AG04449 (cell line): ENCODE measurements around the gene PLEKHJ1.

ENCODE experiments used
- CTCF ChIA-PET: fragments of 350-600 bp; formaldehyde crosslinking; extraction: SDS; loops from one replicate; lab custom pipeline; 2021; ENCODE audit warnings: antibody characterized with exemption; lab: Yijun Ruan, JAX
- POLR2A ChIA-PET: fragments of 400-600, 350-600 bp; formaldehyde crosslinking; extraction: SDS; loops from one replicate; lab custom pipeline; 2020; ENCODE audit warnings: antibody characterized with exemption, inconsistent platforms; lab: Yijun Ruan, JAX
- DNase-seq: peaks from one replicate; pipeline ENCODE4 v3.0.0-alpha.2; 2010; ENCODE audit warnings: low read depth, low spot score
- H3K4me3 ChIP-seq: 2 replicates; pipeline ENCODE4 v1.5.1; 2011; ENCODE audit warnings: low read depth, mild to moderate bottlenecking, control low read depth, low read length
- CTCF ChIP-seq: IDR thresholded peaks from one replicate; pipeline ENCODE4 v1.5.1; 2011; ENCODE audit warnings: mild to moderate bottlenecking, moderate library complexity, low read length, control low read depth, inconsistent platforms; ENCODE audit not compliant: insufficient read depth; ENCODE audit errors: missing control alignments

Gene PLEKHJ1

GRCh38 chr19:2243274-2244124 lies 7.4 kb upstream of the PLEKHJ1 start:
- CTCF ChIA-PET, result no interaction called here
- no peak for DNase-seq
- no peak overlapping the region for H3K4me3 ChIP-seq
- POLR2A ChIA-PET, result no interaction called here
- TF ChIP-seq CTCF, result no peak

- CTCF ChIA-PET, result no interaction called here
- H3K4me3 ChIP-seq, result no peak overlapping the region
- no peak for TF ChIP-seq CTCF
- POLR2A ChIA-PET, result no interaction called here
- no peak for DNase-seq
Observed at GRCh38 chr19:2242816-2243215, 6.7 kb upstream of the PLEKHJ1 start.

- POLR2A ChIA-PET, result no interaction called here
Observed at GRCh38 chr19:2242092-2242537, 6.0 kb upstream of the PLEKHJ1 start.

DNA sequence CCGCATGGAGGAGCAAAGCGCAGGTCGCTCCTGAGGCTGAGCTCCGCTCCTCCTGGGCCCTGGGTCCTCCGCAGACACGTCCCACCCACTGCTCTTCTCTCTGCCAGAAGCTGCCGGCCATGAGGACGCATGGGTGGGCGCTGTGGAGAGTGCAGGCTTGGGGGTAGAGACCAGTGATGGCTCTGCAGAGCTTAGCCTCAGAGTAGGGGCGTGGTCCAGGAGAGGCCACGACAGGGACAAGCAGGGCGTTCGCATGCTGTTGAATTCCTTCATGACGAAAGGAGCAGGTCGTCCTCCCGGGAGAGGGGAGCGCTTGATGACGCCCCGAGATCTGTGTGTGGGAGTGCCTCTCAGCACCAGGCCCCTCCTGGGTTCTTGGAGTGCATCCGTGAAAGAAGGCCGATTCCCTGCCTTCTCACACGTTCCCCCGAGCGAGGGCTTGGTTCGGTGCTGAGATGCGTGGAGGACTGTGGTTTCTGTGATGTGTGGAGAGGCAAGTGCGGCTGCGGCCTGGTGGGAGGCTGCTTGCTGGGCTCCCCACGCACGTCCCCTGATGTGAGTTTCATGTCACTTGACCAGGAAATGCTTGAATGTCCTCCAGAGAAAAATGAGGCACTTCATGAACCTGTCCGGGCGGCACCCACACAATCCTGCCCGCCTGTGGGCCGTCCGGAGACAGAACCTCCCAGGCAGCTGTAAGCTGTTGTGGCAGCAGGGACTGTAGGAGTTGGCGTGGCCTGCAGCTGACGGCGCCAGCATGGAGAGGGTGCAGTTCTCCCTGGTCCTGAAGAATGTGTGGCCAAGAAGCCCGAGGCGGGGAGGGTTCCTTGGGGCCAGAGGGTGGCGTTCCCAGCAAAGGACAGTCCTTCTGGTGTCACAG lies 5.0 kb upstream of the PLEKHJ1 start:
- no peak for TF ChIP-seq CTCF
- CTCF ChIA-PET, result interaction anchor here (1.1 to 3.2 kb wide), 3 partner anchors 12 to 144 kb away, joined by 3 to 22 read pairs (median 3); no protein-coding TSS in a partner anchor
- POLR2A ChIA-PET, result no interaction called here

More at GRCh38 chr19:2242092-2242537, 6.0 kb upstream of the PLEKHJ1 start:
- H3K4me3 ChIP-seq, result no peak overlapping the region
- CTCF ChIA-PET, result no interaction called here
- DNase-seq, result no peak
- no peak for TF ChIP-seq CTCF

DNA sequence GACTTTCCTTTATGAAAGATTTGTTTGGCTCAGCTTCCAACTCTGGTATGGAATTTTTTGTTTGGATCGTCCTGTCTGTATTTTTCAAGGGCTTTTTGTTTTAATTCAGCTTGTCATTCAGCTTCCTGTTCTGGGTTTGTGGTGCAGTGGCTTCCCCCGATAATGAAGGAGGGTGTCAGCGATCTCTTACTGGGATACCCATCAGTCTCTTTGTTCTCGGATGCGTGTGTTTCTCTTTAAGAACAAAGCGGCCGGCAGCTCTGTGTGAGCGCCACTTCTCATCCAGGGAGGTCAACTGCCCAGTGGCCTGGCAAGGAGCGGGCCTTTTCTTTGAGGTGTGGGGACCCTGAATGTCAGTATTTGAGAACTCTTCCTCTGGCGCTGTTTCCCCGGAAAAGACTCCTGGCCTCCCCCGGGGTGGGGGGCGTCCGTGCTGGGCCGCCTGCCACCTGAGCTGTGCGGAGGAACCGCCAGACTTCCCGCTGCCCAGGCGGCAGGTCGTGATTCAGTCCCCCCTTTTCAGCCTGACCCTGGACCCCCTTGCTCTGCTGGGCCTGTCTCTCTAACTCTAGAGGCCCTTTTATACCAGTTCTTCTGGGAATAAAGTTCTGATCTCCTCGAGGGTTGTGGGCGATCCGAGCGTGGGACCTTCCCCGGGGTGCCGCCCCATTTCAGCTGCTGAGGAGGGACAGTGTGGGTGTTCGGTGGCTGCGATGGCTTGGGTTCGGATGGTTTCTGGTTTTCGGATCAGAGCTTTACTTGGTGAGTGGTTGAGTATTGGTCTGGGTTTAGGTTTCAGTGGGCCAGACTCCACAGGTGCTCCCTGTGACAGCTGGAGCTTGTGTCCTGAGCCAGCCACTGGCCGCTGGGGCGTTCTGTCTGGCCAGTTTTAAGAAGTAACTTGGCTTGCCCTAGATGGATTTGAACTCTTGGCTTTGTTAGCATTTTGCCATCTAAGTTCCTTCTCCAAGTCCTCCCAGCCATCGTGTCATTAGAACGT lies 3.9 kb upstream of the PLEKHJ1 start:
- no peak for TF ChIP-seq CTCF
- ChIA-PET CTCF (interaction anchor here (0.8 to 3.2 kb wide), 15 partner anchors 8 to 396 kb away, joined by 3 to 24 read pairs (median 5); partner anchors contain the start of gene AMH), POLR2A (interaction anchor here (0.7 kb wide), 1 partner anchor 89 kb away, joined by 3 read pairs; the partner anchor contains the start of gene AP3D1)
- H3K4me3 ChIP-seq, result peak overlapping the region; percentile 53
- DNase-seq, result no peak

More for the DNA sequence above, 5.0 kb upstream of the PLEKHJ1 start:
- DNase-seq, result no peak
- H3K4me3 ChIP-seq, result no peak overlapping the region; the same call in 1 of the 2 replicates
